ENCODE measurements around the gene ZNF33B. TPM values are rescaled to one million over a fixed set of nuclear protein-coding genes. Genes with fewer than 3 reads are reported as not detected.

The ZNF33B gene
- total RNA-seq, 1 experiment from 2014 or later, result 21.1 TPM

DNA sequence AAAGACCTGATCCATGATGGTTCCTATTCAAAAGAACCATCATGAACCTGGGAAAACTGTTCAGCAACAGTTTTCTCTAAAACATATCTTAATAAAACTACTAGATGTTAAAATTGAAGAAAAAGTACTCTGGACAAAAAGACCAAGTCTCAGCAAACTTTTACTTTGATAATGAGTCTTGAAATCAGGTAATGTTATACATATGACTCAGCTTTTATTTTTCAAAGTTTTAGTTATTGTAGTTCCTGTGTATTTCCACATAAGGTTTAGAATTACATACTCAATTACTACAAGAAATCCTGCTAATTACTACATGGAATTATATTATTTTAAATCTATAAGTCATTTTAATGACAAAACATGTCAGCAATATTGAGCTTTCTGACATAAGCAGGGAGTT, 42.2 kb downstream of the ZNF33B start:
- Histone ChIP-seq H3K9me2 (ENCODE audit: insufficient read depth) (no peaks in the 10 kb centered on the region), H3K27ac (ENCODE audit: low read depth, low read length) (no peak overlapping the region), H3K27me3 (ENCODE audit: insufficient read depth, low read length) (no peaks in the 10 kb centered on the region), H3K36me3 (ENCODE audit: control insufficient read depth in 1 of 2, insufficient read depth in 2 of 2, low read length in 2 of 2) (peaks cover 0 to 36% of the 10 kb centered on the region in 2 experiments), H2AFZ (ENCODE audit: low read depth, low read length, poor library complexity, severe bottlenecking) (no peak overlapping the region), H4K20me1 (ENCODE audit: insufficient read depth) (no peaks in the 10 kb centered on the region), H3K4me3 (replicated peaks in 1 of 2; ENCODE audit: low read depth in 1 of 2, low read length in 2 of 2) (no peak overlapping the region), H3K9ac (ENCODE audit: low read length) (no peak overlapping the region), H3K4me2 (ENCODE audit: low read length) (no peak overlapping the region), H3K9me3 (ENCODE audit: control insufficient read depth in 1 of 2, insufficient read depth in 1 of 2, low read depth in 1 of 2, low read length in 2 of 2) (peaks cover 16 to 29% of the 10 kb centered on the region in 2 experiments; a peak in 3 of 4 replicates), H3K79me2 (ENCODE audit: insufficient read depth, low read length) (no peaks in the 10 kb centered on the region), H3K4me1 (ENCODE audit: control insufficient read depth in 1 of 2, insufficient read depth in 2 of 2, low read length in 2 of 2) (no peaks in the 10 kb centered on the region)
- BruUV-seq (replicated peaks), result no TSS peak
- TF ChIP-seq POLR2A (IDR thresholded peaks at IDR 0.05; ENCODE audit: borderline replicate concordance, extremely low read depth, insufficient read depth, insufficient read length) (no peak), JUND (IDR thresholded peaks at IDR 0.05) (no peak)
- no peak for DNase-seq (ENCODE audit: low read depth, low spot score)
- intact Hi-C loops (cut with micrococcal nuclease), result no loop called here
- no peak for ATAC-seq
- ChIA-PET POLR2A (no interaction called here), CTCF (no interaction called here), RAD21 (ENCODE audit: low non-redundant PET in 1 of 2, low total read pairs in 2 of 2, uncharacterized antibody in 2 of 2, unreplicated experiment in 2 of 2) (no interaction called here)

DNA sequence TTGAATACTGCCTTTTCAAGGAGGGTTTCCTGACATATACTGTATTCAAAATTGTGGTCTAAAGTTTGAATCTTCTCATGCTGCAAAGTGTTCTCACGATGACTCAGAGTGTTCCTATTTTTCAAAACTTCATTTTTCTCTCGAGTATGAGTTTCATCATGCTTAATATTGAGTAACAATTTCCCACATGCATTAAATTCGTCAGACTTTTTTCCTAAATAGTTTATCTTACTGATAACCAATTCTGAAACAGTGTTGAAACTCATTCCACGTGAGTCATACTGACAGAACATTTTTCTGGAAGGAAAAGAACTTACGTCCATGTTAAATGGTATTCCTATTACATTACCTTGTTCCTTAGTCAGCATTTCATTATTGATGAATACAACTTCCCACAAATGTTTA, 44.1 kb downstream of the ZNF33B start:
- no peaks in the 10 kb centered on the region for H4K20me1 ChIP-seq (ENCODE audit: insufficient read depth)
- H3K27me3 ChIP-seq (ENCODE audit: insufficient read depth, low read length), result no peaks in the 10 kb centered on the region
- intact Hi-C loops (cut with micrococcal nuclease), result no loop called here
- ChIA-PET CTCF (no interaction called here), RAD21 (ENCODE audit: low non-redundant PET in 1 of 2, low total read pairs in 2 of 2, uncharacterized antibody in 2 of 2, unreplicated experiment in 2 of 2) (no interaction called here), POLR2A (no interaction called here)
- H3K79me2 ChIP-seq (ENCODE audit: insufficient read depth, low read length), result no peaks in the 10 kb centered on the region
- DNase-seq (ENCODE audit: low read depth, low spot score) (no peak), ATAC-seq (no peak)
- H2AFZ ChIP-seq (ENCODE audit: low read depth, low read length, poor library complexity, severe bottlenecking), result no peak overlapping the region
- H3K9me2 ChIP-seq (ENCODE audit: insufficient read depth), result no peaks in the 10 kb centered on the region
- H3K36me3 ChIP-seq (ENCODE audit: control insufficient read depth in 1 of 2, insufficient read depth in 2 of 2, low read length in 2 of 2), result peaks cover 0 to 36% of the 10 kb centered on the region in 2 experiments
- H3K27ac ChIP-seq (ENCODE audit: low read depth, low read length), result no peak overlapping the region
- no peak overlapping the region for H3K9ac ChIP-seq (ENCODE audit: low read length)
- peaks cover 16 to 34% of the 10 kb centered on the region in 2 experiments; a peak in 3 of 4 replicates for H3K9me3 ChIP-seq (ENCODE audit: control insufficient read depth in 1 of 2, insufficient read depth in 1 of 2, low read depth in 1 of 2, low read length in 2 of 2)
- TF ChIP-seq ZNF274 (IDR thresholded peaks at IDR 0.05; ENCODE audit: low read depth, low read length) (no peak), FOSL1 (IDR thresholded peaks at IDR 0.05; ENCODE audit: low read depth) (no peak), CEBPB (IDR thresholded peaks at IDR 0.05; ENCODE audit: low read depth) (no peak), EZH2phosphoT487 (IDR thresholded peaks at IDR 0.05; ENCODE audit: borderline replicate concordance) (no peak), JUND (IDR thresholded peaks at IDR 0.05) (no peak), YY1 (IDR thresholded peaks at IDR 0.05; ENCODE audit: extremely low read depth, insufficient replicate concordance, low read depth, low read length) (no peak), ZFX (IDR thresholded peaks at IDR 0.05) (no peak), RAD21 (IDR thresholded peaks at IDR 0.05; ENCODE audit: low read depth) (no peak), TCF7L2 (IDR thresholded peaks at IDR 0.05; ENCODE audit: borderline replicate concordance, extremely low read depth, insufficient read depth, insufficient read length) (no peak)
- TF ChIP-seq, protein P1, sequence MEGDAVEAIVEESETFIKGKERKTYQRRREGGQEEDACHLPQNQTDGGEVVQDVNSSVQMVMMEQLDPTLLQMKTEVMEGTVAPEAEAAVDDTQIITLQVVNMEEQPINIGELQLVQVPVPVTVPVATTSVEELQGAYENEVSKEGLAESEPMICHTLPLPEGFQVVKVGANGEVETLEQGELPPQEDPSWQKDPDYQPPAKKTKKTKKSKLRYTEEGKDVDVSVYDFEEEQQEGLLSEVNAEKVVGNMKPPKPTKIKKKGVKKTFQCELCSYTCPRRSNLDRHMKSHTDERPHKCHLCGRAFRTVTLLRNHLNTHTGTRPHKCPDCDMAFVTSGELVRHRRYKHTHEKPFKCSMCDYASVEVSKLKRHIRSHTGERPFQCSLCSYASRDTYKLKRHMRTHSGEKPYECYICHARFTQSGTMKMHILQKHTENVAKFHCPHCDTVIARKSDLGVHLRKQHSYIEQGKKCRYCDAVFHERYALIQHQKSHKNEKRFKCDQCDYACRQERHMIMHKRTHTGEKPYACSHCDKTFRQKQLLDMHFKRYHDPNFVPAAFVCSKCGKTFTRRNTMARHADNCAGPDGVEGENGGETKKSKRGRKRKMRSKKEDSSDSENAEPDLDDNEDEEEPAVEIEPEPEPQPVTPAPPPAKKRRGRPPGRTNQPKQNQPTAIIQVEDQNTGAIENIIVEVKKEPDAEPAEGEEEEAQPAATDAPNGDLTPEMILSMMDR (IDR thresholded peaks at IDR 0.05 in 2 of 3, conservative IDR thresholded peaks at IDR 0.05 in 1 of 3; ENCODE audit: borderline replicate concordance in 1 of 3, insufficient read depth in 1 of 3, low read depth in 2 of 3, low read length in 2 of 3), result no peak
- no peaks in the 10 kb centered on the region for H3K4me1 ChIP-seq (ENCODE audit: control insufficient read depth in 1 of 2, insufficient read depth in 2 of 2, low read length in 2 of 2)
- BruUV-seq (replicated peaks), result no TSS peak
- H3K4me3 ChIP-seq (replicated peaks in 1 of 2; ENCODE audit: low read depth in 1 of 2, low read length in 2 of 2), result no peak overlapping the region
- H3K4me2 ChIP-seq (ENCODE audit: low read length), result no peak overlapping the region

Measured in HCT116 (cell line).